Spleen (tissue), 11 donors: Measurements from ENCODE around the gene TSPAN1. TPM values are rescaled to one million over a fixed set of nuclear protein-coding genes. Genes with fewer than 3 reads are reported as not detected.

Experiments used
- DNase-seq: peaks from one replicate; pipeline ENCODE4 v3.0.0-alpha.2; 2020
- H3K27ac ChIP-seq, 8 donors: fragments of 200-600 bp; sonication (generic) in 7 of 8; 1 replicate in 4 of 8; 2 replicates in 4 of 8; pipeline versions ENCODE4 v1.5.0 to v1.8.0; 2016 to 2021; ENCODE audit warnings: inconsistent platforms in 4 of 8, mild to moderate bottlenecking in 4 of 8, moderate library complexity in 1 of 8
- H3K27me3 ChIP-seq, 7 donors: fragments of 200-600 bp; sonication (generic) in 6 of 7; replicated peaks in 1 of 7; 1 replicate in 4 of 7; 2 replicates in 3 of 7; pipeline versions ENCODE4 v1.5.0 to v1.8.0; 2016 to 2021; ENCODE audit warnings: inconsistent platforms in 3 of 7, mild to moderate bottlenecking in 1 of 7
- H3K36me3 ChIP-seq, 6 donors: fragments of 200-600 bp; sonication (generic) in 5 of 6; 1 replicate in 4 of 6; 2 replicates in 2 of 6; pipeline versions ENCODE4 v1.5.0 to v1.8.0; 2016 to 2021; ENCODE audit warnings: inconsistent platforms in 2 of 6
- H3K4me1 ChIP-seq, 6 donors: fragments of 200-600 bp; sonication (generic) in 5 of 6; 1 replicate in 3 of 6; 2 replicates in 3 of 6; pipeline versions ENCODE4 v1.5.0 to v1.8.0; 2016 to 2021; ENCODE audit warnings: inconsistent platforms in 3 of 6
- H3K4me3 ChIP-seq, 8 donors: fragments of 200-600 bp; sonication (generic) in 7 of 8; 1 replicate in 4 of 8; 2 replicates in 4 of 8; pipeline versions ENCODE4 v1.5.0 to v1.8.0; 2016 to 2021; ENCODE audit warnings: inconsistent platforms in 4 of 8, mild to moderate bottlenecking in 4 of 8, moderate library complexity in 2 of 8
- H3K9me3 ChIP-seq, 8 donors: fragments of 200-600 bp; sonication (generic) in 7 of 8; 1 replicate in 4 of 8; 2 replicates in 4 of 8; pipeline versions ENCODE4 v1.5.0 to v1.8.0; 2016 to 2021; ENCODE audit warnings: inconsistent platforms in 4 of 8
- POLR2A ChIP-seq, 3 donors: fragments of 450-650 bp; IDR thresholded peaks; one replicate each; pipeline ENCODE4 v1.5.1; 2017; ENCODE audit warnings: antibody characterized with exemption in 3 of 3, mild to moderate bottlenecking in 1 of 3
- POLR2AphosphoS5 ChIP-seq, 3 donors: sonication (generic); formaldehyde crosslinking; IDR thresholded peaks; one replicate each; pipeline ENCODE4 v1.5.1; 2017; ENCODE audit warnings: antibody characterized with exemption in 3 of 3
- WGBS, 5 donors: extraction: QIAGEN DNeasy Blood & Tissue Kit in 3 of 5; methylation state at CpG; one replicate each; pipeline versions ENCODE4 v1.1.5 to v1.1.7; 2013 to 2018; 5-methylcytosine and 5-hydroxymethylcytosine counted together
- intact Hi-C: fragments of 100-400 bp; cut with DNase I; formaldehyde crosslinking; loops from one replicate; pipeline ENCODE4 v1.15.0; 2023; ENCODE audit warnings: low total_unique reads
- polyA plus RNA-seq, 3 donors: library from polyadenylated mRNA; stranded (reverse); fragments of 200-250 nt; gene quantifications; one replicate each; pipeline ENCODE4 v1.2.1, GENCODE V29; 2013
- total RNA-seq, 7 donors: library from RNA; depleted of rRNA in 3 of 7; stranded (reverse); fragments of >200 nt in 3 of 7; fragmentation: NEBNext Ultra II Directional in 4 of 7; extraction: Animal tissue kit (Norgen Biotek cat#: 25700) in 4 of 7; gene quantifications; one replicate each; pipeline versions ENCODE4 v1.1.0 to v1.2.1, GENCODE V29; 2016 to 2021
- TF ChIP-seq, protein P1 (sequence below), 11 experiments: fragments of 200-600 bp in 7 of 11; fragments of 450-650 bp in 4 of 11; sonication (generic) in 4 of 11; IDR thresholded peaks in 8 of 11; conservative IDR thresholded peaks in 3 of 11; 1 replicate in 7 of 11; 2 replicates in 4 of 11; pipeline versions ENCODE4 v1.4.0 to v1.8.0; 2016 to 2021; ENCODE audit warnings: antibody characterized with exemption in 11 of 11, inconsistent platforms in 4 of 11, mild to moderate bottlenecking in 1 of 11
- donor health status: healthy with polysubstance abuse.
- donor health status: DM: no; HTN: no; CAD: no; lungs with moderate emphysema.
- donor health status: DM: no; HTN: no; CAD: no.
- donor health status: Bipolar disorder and iron deficiency.
- donor health status: healthy.
- donor health status: DM: no; HTN: no; CAD: no.
- donor health status: DM: yes; HTN: yes; CAD: no.

TSPAN1 gene
- total and polyA plus RNA-seq, 10 donors: 0.85 to 3.2 (median 1.5) TPM; not detected in 2

- WGBS, 5 donors: 89 to 97% (median 93%) methylated on average over 7 of the region's 7 CpGs
- Histone ChIP-seq H3K27ac (no peak overlapping the region), H3K4me3 (no peak overlapping the region), H3K4me1 (peaks cover 8 to 44% (median 22%) of the 10 kb centered on the region in 6 donors), H3K27me3 (no peaks in the 10 kb centered on the region), H3K36me3 (peaks cover 0 to 85% (median 43%) of the 10 kb centered on the region in 6 donors), H3K9me3 (no peaks in the 10 kb centered on the region)
- intact Hi-C loops: no loop called here
- DNase-seq: no peak
- TF ChIP-seq POLR2A (IDR thresholded peaks at IDR 0.05) (no peak), POLR2AphosphoS5 (IDR thresholded peaks at IDR 0.05) (no peak)
- TF ChIP-seq, protein P1, sequence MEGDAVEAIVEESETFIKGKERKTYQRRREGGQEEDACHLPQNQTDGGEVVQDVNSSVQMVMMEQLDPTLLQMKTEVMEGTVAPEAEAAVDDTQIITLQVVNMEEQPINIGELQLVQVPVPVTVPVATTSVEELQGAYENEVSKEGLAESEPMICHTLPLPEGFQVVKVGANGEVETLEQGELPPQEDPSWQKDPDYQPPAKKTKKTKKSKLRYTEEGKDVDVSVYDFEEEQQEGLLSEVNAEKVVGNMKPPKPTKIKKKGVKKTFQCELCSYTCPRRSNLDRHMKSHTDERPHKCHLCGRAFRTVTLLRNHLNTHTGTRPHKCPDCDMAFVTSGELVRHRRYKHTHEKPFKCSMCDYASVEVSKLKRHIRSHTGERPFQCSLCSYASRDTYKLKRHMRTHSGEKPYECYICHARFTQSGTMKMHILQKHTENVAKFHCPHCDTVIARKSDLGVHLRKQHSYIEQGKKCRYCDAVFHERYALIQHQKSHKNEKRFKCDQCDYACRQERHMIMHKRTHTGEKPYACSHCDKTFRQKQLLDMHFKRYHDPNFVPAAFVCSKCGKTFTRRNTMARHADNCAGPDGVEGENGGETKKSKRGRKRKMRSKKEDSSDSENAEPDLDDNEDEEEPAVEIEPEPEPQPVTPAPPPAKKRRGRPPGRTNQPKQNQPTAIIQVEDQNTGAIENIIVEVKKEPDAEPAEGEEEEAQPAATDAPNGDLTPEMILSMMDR (IDR thresholded peaks at IDR 0.05 in 8 of 11, conservative IDR thresholded peaks at IDR 0.05 in 3 of 11): no peak
Observed at GRCh38 chr1:46193285-46193684, 18.4 kb downstream of the TSPAN1 start.

DNA sequence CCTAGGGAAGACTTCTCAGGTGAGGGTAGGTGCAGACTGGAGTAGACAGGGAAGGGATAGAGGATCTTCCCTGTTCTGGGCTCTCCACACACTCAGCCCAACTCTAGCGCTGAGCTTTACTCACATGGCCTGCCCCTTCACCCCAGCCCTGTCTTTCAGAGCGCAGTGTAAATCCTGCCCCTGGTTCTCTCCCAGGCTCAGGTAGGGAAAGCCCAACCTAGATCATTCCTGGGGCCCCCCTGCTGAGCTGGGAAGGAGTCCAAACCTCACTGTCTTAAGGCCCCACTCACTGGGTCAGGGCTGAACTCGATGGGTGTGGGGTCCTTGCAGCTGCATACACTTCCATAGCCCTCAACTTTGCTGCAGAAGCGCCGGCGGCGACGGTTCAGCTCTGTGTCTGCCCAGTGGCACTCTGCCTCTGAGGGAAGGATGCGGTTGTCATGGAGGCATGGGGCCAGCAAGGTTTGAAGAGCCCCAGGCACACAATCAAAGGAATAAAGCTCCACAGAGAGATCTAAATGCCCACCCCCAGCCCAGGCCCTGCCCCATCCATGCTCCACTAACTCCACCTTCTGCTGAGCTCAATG lies 19.2 kb downstream of the TSPAN1 start:
- WGBS, 5 donors: 91 to 95% (median 93%) methylated on average over 8 to 9 of the region's 9 CpGs

DNA sequence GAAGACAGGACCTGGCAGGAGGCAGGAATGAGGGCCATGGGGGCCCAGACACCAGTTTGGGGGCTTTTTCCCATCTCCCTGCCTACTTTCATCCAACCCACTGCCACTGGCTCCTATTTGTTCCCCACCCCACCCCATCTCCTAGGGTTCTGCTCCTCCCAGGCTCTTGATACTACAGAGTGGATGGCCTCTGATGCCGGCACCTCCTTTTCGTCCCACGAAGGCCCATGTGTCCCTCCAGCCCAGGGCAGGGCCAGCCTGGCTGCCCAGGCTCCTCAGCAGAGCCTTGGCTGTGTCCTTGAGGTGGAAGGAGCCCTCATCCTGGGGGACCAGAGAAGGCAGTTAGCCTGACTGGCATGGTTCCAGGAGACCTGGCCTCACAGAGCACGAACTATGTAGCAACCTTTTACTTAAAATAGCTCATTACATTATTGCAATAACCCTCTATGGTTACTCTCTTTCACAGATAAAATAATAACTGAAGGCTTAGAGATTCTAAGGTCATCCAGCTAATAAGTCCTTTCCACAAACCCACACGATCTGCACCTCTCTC lies 19.8 kb downstream of the TSPAN1 start:
- Histone ChIP-seq H3K27ac (no peak overlapping the region), H3K36me3 (peaks cover 0 to 71% (median 39%) of the 10 kb centered on the region in 6 donors), H3K9me3 (no peaks in the 10 kb centered on the region), H3K4me3 (no peak overlapping the region), H3K4me1 (peaks cover 11 to 47% (median 32%) of the 10 kb centered on the region in 6 donors), H3K27me3 (no peaks in the 10 kb centered on the region)
- DNase-seq: no peak
- 73 to 84% (median 82%) methylated on average over 5 of the region's 5 CpGs for WGBS, 5 donors
- intact Hi-C loops: no loop called here
- TF ChIP-seq POLR2AphosphoS5 (IDR thresholded peaks at IDR 0.05) (no peak), POLR2A (IDR thresholded peaks at IDR 0.05) (no peak)
- TF ChIP-seq, protein P1 (IDR thresholded peaks at IDR 0.05 in 8 of 11, conservative IDR thresholded peaks at IDR 0.05 in 3 of 11): no peak

More for the DNA sequence above, 19.2 kb downstream of the TSPAN1 start:
- DNase-seq: no peak
- no peak overlapping the region for H3K27ac ChIP-seq
- TF ChIP-seq POLR2AphosphoS5 (IDR thresholded peaks at IDR 0.05) (no peak), POLR2A (IDR thresholded peaks at IDR 0.05) (no peak)
- TF ChIP-seq, protein P1 (IDR thresholded peaks at IDR 0.05 in 8 of 11, conservative IDR thresholded peaks at IDR 0.05 in 3 of 11): no peak
- no peaks in the 10 kb centered on the region for H3K27me3 ChIP-seq
- H3K36me3 ChIP-seq: peaks cover 0 to 77% (median 41%) of the 10 kb centered on the region in 6 donors
- H3K4me1 ChIP-seq: peaks cover 8 to 43% (median 26%) of the 10 kb centered on the region in 6 donors
- no peaks in the 10 kb centered on the region for H3K9me3 ChIP-seq
- H3K4me3 ChIP-seq: no peak overlapping the region
- intact Hi-C loops: no loop called here

- no peaks in the 10 kb centered on the region for H3K27me3 ChIP-seq
- H3K4me3 ChIP-seq: no peak overlapping the region
- peaks cover 11 to 48% (median 33%) of the 10 kb centered on the region in 6 donors for H3K4me1 ChIP-seq
- intact Hi-C loops: no loop called here
- peak overlapping the region in 1 of 8 donors; percentile 85 for H3K27ac ChIP-seq
- no peak for TF ChIP-seq POLR2AphosphoS5 (IDR thresholded peaks at IDR 0.05)
- no peak for TF ChIP-seq POLR2A (IDR thresholded peaks at IDR 0.05)
- TF ChIP-seq, protein P1 (IDR thresholded peaks at IDR 0.05 in 8 of 11, conservative IDR thresholded peaks at IDR 0.05 in 3 of 11): no peak
- no peak for DNase-seq
- peaks cover 0 to 53% (median 32%) of the 10 kb centered on the region in 6 donors for H3K36me3 ChIP-seq
- 80 to 97% (median 97%) methylated on average over 1 to 9 of the region's 9 CpGs for WGBS, 5 donors
- H3K9me3 ChIP-seq: no peaks in the 10 kb centered on the region
Observed at GRCh38 chr1:46196609-46197008, 21.7 kb downstream of the TSPAN1 start.
